HepG2 (cell line): ENCODE results near the gene CAPSL. TPM values are rescaled to one million over a fixed set of nuclear protein-coding genes. Genes with fewer than 3 reads are reported as not detected.

Source experiments
- ATAC-seq: fragments of 200-7000 bp; cut with Tn5 transposase; 3 replicates; pipeline ENCODE4 v1.9.1; 2020; ENCODE audit warnings: mild to moderate bottlenecking, moderate library complexity
- BruUV-seq: library from RNA; stranded (reverse); fragments of 400-500 nt; replicated peaks from 2 replicates; lab custom pipeline; 2021; lab: Mats Ljungman, UMichigan
- CTCF ChIA-PET: fragments of 300-600 bp; formaldehyde crosslinking; extraction: SDS; loops from one replicate; lab custom pipeline; 2021; ENCODE audit warnings: low total read pairs, inconsistent platforms, low intra/inter-chr PET ratio; lab: Yijun Ruan, JAX
- POLR2A ChIA-PET: fragments of 350-600 bp; sonication (Branson Sonifier 250); formaldehyde crosslinking; loops from one replicate; lab custom pipeline; 2020; ENCODE audit warnings: antibody characterized with exemption, inconsistent platforms; lab: Yijun Ruan, JAX
- DNase-seq: peaks from one replicate; pipeline ENCODE4 v3.0.0-alpha.2; 2015; ENCODE audit warnings: low spot score
- FAIRE-seq: peaks from 3 replicates; lab custom pipeline; 2011; peaks lifted over from hg19 to GRCh38; lab: Jason Lieb, UNC
- H2AFZ ChIP-seq: one replicate; pipeline ENCODE4 v1.6.1; 2011; ENCODE audit warnings: low read length, inconsistent platforms
- H3K27ac ChIP-seq: fragments of 300-600 bp; 3 replicates; pipeline ENCODE4 v1.8.0; 2011; ENCODE audit warnings: mixed run types, mild to moderate bottlenecking, mixed read lengths, low read length, inconsistent platforms; ENCODE audit not compliant: insufficient read depth; ENCODE audit errors: extremely low read length
- H3K27me3 ChIP-seq, 2 experiments: fragments of 200-600 bp in 1 of 2; 2 replicates in 1 of 2; 3 replicates in 1 of 2; pipeline versions ENCODE4 v1.6.0 to v1.8.0; 2011; ENCODE audit warnings: low read length in 2 of 2, mild to moderate bottlenecking in 2 of 2, moderate library complexity in 2 of 2, inconsistent platforms in 1 of 2; ENCODE audit not compliant: insufficient read depth in 2 of 2, control insufficient read depth in 1 of 2
- H3K36me3 ChIP-seq, 2 experiments: fragments of 200-600 bp in 1 of 2; replicated peaks in 1 of 2; 2 replicates in 1 of 2; 3 replicates in 1 of 2; pipeline versions ENCODE4 v1.5.1 to v1.8.0; 2011; ENCODE audit warnings: low read length in 2 of 2, inconsistent platforms in 1 of 2; ENCODE audit not compliant: insufficient read depth in 2 of 2, control insufficient read depth in 1 of 2
- H3K4me1 ChIP-seq: 2 replicates; pipeline ENCODE4 v1.5.1; 2012; ENCODE audit warnings: low read length, inconsistent platforms; ENCODE audit not compliant: insufficient read depth
- H3K4me2 ChIP-seq: 2 replicates; pipeline ENCODE4 v1.6.0; 2011; ENCODE audit warnings: low read depth, low read length, inconsistent platforms
- H3K4me3 ChIP-seq, 3 experiments: fragments of 200-600 bp in 1 of 3; sonication (generic), shearing (Covaris generic) in 1 of 3; replicated peaks in 1 of 3; 2 replicates each; pipeline ENCODE4 v1.5.1; 2011 to 2016; ENCODE audit warnings: low read length in 3 of 3, inconsistent platforms in 2 of 3, low read depth in 2 of 3, mild to moderate bottlenecking in 2 of 3, control low read depth in 1 of 3, mixed read lengths in 1 of 3; ENCODE audit not compliant: insufficient read depth in 1 of 3
- H3K79me2 ChIP-seq: one replicate; pipeline ENCODE4 v1.6.1; 2011; ENCODE audit warnings: low read length, inconsistent platforms; ENCODE audit not compliant: insufficient read depth
- H3K9ac ChIP-seq: 2 replicates; pipeline ENCODE4 v1.6.0; 2011; ENCODE audit warnings: mild to moderate bottlenecking, low read depth, low read length, inconsistent platforms; ENCODE audit not compliant: insufficient read depth
- H3K9me3 ChIP-seq: 2 replicates; pipeline ENCODE4 v1.5.1; 2012; ENCODE audit warnings: mild to moderate bottlenecking, low read length
- H4K20me1 ChIP-seq: 2 replicates; pipeline ENCODE4 v1.6.0; 2011; ENCODE audit warnings: inconsistent platforms, mild to moderate bottlenecking, low read length, moderate library complexity; ENCODE audit not compliant: insufficient read depth
- CBFB ChIP-seq: sonication (generic); formaldehyde crosslinking; IDR thresholded peaks from 2 replicates; pipeline ENCODE4 v1.4.0; 2020; ENCODE audit warnings: missing genetic modification reagents
- ETV6 ChIP-seq: sonication (generic); formaldehyde crosslinking; conservative IDR thresholded peaks from 2 replicates; pipeline ENCODE4 v1.4.0; 2020; ENCODE audit warnings: missing genetic modification reagents
- FOXK1 ChIP-seq: sonication (generic); formaldehyde crosslinking; IDR thresholded peaks from 2 replicates; pipeline ENCODE4 v1.4.0; 2020; ENCODE audit warnings: low read depth, missing genetic modification reagents, borderline replicate concordance
- GTF2F1 ChIP-seq: fragments of 150-350 bp; IDR thresholded peaks from 2 replicates; pipeline ENCODE4 v1.6.1; 2014; ENCODE audit warnings: low read length
- MXI1 ChIP-seq: IDR thresholded peaks from 3 replicates; pipeline ENCODE4 v1.6.1; 2012; ENCODE audit warnings: low read depth, low read length, inconsistent platforms, borderline replicate concordance
- POGZ ChIP-seq: sonication (generic); formaldehyde crosslinking; IDR thresholded peaks from 2 replicates; pipeline ENCODE4 v1.4.0; 2020; ENCODE audit warnings: mild to moderate bottlenecking, missing genetic modification reagents
- TCF7L2 ChIP-seq: IDR thresholded peaks from 2 replicates; pipeline ENCODE4 v1.6.1; 2011; ENCODE audit warnings: mild to moderate bottlenecking, low read depth, low read length, moderate library complexity
- TSC22D2 ChIP-seq: sonication (generic); formaldehyde crosslinking; IDR thresholded peaks from 2 replicates; pipeline ENCODE4 v1.5.1; 2020; ENCODE audit warnings: missing genetic modification reagents, mild to moderate bottlenecking, borderline replicate concordance
- ZNF329 ChIP-seq: sonication (generic); formaldehyde crosslinking; IDR thresholded peaks from 2 replicates; pipeline ENCODE4 v1.9.0; 2021; ENCODE audit warnings: low read depth, mild to moderate bottlenecking, missing genetic modification reagents
- ZNF570 ChIP-seq: sonication (generic); formaldehyde crosslinking; IDR thresholded peaks from 2 replicates; pipeline ENCODE4 v1.4.0; 2020; ENCODE audit warnings: mild to moderate bottlenecking, missing genetic modification reagents, borderline replicate concordance
- ZNF589 ChIP-seq: sonication (generic); formaldehyde crosslinking; conservative IDR thresholded peaks from 2 replicates; pipeline ENCODE4 v1.8.0; 2022; ENCODE audit warnings: mild to moderate bottlenecking, moderate library complexity, missing genetic modification reagents
- ZNF792 ChIP-seq: IDR thresholded peaks from 2 replicates; pipeline ENCODE4 v1.6.1; 2016
- WGBS: methylation state at CpG from one replicate; pipeline ENCODE4 v1.1.6; 2017; ENCODE audit warnings: low lambda C conversion rate; 5-methylcytosine and 5-hydroxymethylcytosine counted together
- in situ Hi-C: cut with HindIII; loops from 2 replicates; pipeline ENCODE4 v1.10.0; 2017; ENCODE audit warnings: low pct_unique_long_range_greater_than_20kb; ENCODE audit not compliant: extremely low pct_ligation_motif_present
- intact Hi-C: fragments of 100-400 bp; cut with micrococcal nuclease; formaldehyde crosslinking; loops from one replicate; pipeline ENCODE4 v1.10.0; 2022; ENCODE audit not compliant: unreplicated experiment
- polyA plus RNA-seq, 8 experiments: library from polyadenylated mRNA; depleted of rRNA in 3 of 8; stranded (reverse) in 7 of 8; unstranded in 1 of 8; fragments of >200 nt; fragmentation: Illumina TruSeq in 4 of 8; extraction: Trizol in 4 of 8; gene quantifications; 2 replicates each; pipeline versions ENCODE4 v1.2.1 to v1.2.3, GENCODE V29; 2011 to 2016; ENCODE audit warnings: low read depth in 4 of 8, missing spikeins in 1 of 8, mixed read lengths in 1 of 8; ENCODE audit not compliant: insufficient read depth in 1 of 8
- total RNA-seq, 5 experiments: library from RNA; depleted of rRNA; stranded (reverse); fragments of >200 nt; fragmentation: Illumina TruSeq; extraction: Trizol; gene quantifications; 2 replicates each; pipeline ENCODE4 v1.2.3, GENCODE V29; 2016; ENCODE audit warnings: low read depth in 1 of 5
- TF ChIP-seq, protein P1 (sequence below): sonication (generic); formaldehyde crosslinking; IDR thresholded peaks from 2 replicates; pipeline ENCODE4 v1.4.0; 2020; ENCODE audit warnings: missing genetic modification reagents
- TF ChIP-seq, protein P2 (sequence below): fragments of 450-650 bp; IDR thresholded peaks from 2 replicates; pipeline ENCODE4 v1.6.1; 2016
- TF ChIP-seq, protein P3 (sequence below): sonication (generic); formaldehyde crosslinking; conservative IDR thresholded peaks from 2 replicates; pipeline ENCODE4 v1.4.0; 2020; ENCODE audit warnings: missing genetic modification reagents

CAPSL gene
- total and polyA plus RNA-seq, 2 of the 13 experiments (the other 11 are each of a cell fraction or from before 2014, with no cell fraction given): not detected

DNA sequence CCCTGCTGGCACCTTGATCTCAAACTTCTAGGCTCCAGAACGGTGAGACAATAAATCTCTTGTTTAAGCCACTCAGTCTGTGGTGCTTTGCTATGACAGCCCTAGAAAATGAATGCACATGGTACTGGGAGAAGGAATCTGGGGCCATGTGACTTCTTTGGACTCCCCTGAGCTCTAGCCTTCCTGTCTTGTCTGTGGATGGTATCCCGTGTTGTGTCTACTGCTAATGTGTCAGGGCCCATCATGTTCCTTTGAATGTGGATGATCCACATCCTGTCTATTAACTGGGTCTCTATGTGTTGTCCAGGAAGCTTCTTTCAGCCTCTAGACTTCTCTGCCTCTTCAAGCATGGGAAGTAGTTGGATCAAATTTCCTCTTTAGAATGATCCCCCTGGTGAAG is 56.7 kb downstream of the CAPSL start:
- no peak overlapping the region for H3K4me2 ChIP-seq
- H3K79me2 ChIP-seq: no peaks in the 10 kb centered on the region
- no peaks in the 10 kb centered on the region for H3K27me3 ChIP-seq
- no peaks in the 10 kb centered on the region for H3K36me3 ChIP-seq
- H2AFZ ChIP-seq: no peak overlapping the region
- H3K9ac ChIP-seq: no peak overlapping the region
- no TSS peak for BruUV-seq
- H3K27ac ChIP-seq: no peak overlapping the region
- no peak for FAIRE-seq
- TF ChIP-seq, protein P1, sequence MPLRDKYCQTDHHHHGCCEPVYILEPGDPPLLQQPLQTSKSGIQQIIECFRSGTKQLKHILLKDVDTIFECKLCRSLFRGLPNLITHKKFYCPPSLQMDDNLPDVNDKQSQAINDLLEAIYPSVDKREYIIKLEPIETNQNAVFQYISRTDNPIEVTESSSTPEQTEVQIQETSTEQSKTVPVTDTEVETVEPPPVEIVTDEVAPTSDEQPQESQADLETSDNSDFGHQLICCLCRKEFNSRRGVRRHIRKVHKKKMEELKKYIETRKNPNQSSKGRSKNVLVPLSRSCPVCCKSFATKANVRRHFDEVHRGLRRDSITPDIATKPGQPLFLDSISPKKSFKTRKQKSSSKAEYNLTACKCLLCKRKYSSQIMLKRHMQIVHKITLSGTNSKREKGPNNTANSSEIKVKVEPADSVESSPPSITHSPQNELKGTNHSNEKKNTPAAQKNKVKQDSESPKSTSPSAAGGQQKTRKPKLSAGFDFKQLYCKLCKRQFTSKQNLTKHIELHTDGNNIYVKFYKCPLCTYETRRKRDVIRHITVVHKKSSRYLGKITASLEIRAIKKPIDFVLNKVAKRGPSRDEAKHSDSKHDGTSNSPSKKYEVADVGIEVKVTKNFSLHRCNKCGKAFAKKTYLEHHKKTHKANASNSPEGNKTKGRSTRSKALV (CRISPR knock-in tag): no peak
- TF ChIP-seq, protein P2, sequence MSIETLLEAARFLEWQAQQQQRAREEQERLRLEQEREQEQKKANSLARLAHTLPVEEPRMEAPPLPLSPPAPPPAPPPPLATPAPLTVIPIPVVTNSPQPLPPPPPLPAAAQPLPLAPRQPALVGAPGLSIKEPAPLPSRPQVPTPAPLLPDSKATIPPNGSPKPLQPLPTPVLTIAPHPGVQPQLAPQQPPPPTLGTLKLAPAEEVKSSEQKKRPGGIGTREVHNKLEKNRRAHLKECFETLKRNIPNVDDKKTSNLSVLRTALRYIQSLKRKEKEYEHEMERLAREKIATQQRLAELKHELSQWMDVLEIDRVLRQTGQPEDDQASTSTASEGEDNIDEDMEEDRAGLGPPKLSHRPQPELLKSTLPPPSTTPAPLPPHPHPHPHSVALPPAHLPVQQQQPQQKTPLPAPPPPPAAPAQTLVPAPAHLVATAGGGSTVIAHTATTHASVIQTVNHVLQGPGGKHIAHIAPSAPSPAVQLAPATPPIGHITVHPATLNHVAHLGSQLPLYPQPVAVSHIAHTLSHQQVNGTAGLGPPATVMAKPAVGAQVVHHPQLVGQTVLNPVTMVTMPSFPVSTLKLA: peak; percentile 57
- in situ Hi-C loops: no loop called here
- 7% methylated on average over 2 of the region's 2 CpGs for WGBS
- ATAC-seq: no peak
- CTCF ChIA-PET: no interaction called here
- H3K4me3 ChIP-seq: no peak overlapping the region
- intact Hi-C loops: no loop called here
- no peak for DNase-seq
- H3K4me1 ChIP-seq: no peaks in the 10 kb centered on the region
- no peaks in the 10 kb centered on the region for H4K20me1 ChIP-seq
- POLR2A ChIA-PET: no interaction called here
- H3K9me3 ChIP-seq: no peaks in the 10 kb centered on the region

DNA sequence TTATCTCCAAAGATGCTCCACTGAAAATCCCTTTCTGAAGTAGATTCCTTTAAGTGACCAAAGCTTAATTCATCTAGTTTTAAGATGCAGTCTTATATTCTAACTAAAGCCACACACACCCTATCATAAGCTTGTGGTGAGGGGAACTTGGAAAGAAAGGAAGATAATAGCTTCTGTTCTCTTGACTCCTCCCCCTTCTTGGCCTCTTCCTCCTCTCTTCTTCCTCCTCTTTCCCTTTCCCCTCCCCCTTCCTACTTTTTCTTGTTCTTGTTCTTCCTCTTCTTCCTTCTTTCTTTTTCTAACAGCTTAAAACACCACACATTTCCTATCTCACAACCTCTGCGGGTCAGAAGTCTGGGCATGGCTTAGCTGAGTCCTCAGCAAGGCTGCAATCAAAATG is 58.3 kb downstream of the CAPSL start:
- POLR2A ChIA-PET: no interaction called here
- H3K4me3 ChIP-seq: no peak overlapping the region
- TF ChIP-seq ETV6 (no peak), TCF7L2 (no peak), FOXK1 (CRISPR knock-in tag) (no peak), CBFB (CRISPR knock-in tag) (no peak), ZNF329 (CRISPR knock-in tag) (no peak), TSC22D2 (CRISPR knock-in tag) (no peak), MXI1 (no peak), ZNF589 (CRISPR knock-in tag) (no peak), ZNF570 (no peak), ZNF792 (CRISPR knock-in tag) (no peak), GTF2F1 (no peak), POGZ (CRISPR knock-in tag) (no peak)
- TF ChIP-seq, protein P3, sequence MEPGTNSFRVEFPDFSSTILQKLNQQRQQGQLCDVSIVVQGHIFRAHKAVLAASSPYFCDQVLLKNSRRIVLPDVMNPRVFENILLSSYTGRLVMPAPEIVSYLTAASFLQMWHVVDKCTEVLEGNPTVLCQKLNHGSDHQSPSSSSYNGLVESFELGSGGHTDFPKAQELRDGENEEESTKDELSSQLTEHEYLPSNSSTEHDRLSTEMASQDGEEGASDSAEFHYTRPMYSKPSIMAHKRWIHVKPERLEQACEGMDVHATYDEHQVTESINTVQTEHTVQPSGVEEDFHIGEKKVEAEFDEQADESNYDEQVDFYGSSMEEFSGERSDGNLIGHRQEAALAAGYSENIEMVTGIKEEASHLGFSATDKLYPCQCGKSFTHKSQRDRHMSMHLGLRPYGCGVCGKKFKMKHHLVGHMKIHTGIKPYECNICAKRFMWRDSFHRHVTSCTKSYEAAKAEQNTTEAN (CRISPR knock-in tag): no peak

More for the DNA sequence above, 58.3 kb downstream of the CAPSL start:
- DNase-seq: no peak
- Histone ChIP-seq H3K27me3 (no peaks in the 10 kb centered on the region), H3K4me1 (no peaks in the 10 kb centered on the region), H3K9ac (no peak overlapping the region), H3K4me2 (no peak overlapping the region), H3K36me3 (no peaks in the 10 kb centered on the region), H3K27ac (no peak overlapping the region), H3K9me3 (no peaks in the 10 kb centered on the region), H2AFZ (no peak overlapping the region), H4K20me1 (no peaks in the 10 kb centered on the region), H3K79me2 (no peaks in the 10 kb centered on the region)
- intact Hi-C loops (no loop called here), in situ Hi-C loops (no loop called here)
- 12% methylated on average over 1 of the region's 1 CpG for WGBS
- no peak for FAIRE-seq
- no TSS peak for BruUV-seq
- ATAC-seq: no peak
- CTCF ChIA-PET: no interaction called here
